ENCODE measurements around the gene BCR. TPM values are rescaled to one million over a fixed set of nuclear protein-coding genes. Genes with fewer than 3 reads are reported as not detected.

BCR gene
- total RNA-seq, 1 experiment from 2014 or later, result 129 TPM

DNA sequence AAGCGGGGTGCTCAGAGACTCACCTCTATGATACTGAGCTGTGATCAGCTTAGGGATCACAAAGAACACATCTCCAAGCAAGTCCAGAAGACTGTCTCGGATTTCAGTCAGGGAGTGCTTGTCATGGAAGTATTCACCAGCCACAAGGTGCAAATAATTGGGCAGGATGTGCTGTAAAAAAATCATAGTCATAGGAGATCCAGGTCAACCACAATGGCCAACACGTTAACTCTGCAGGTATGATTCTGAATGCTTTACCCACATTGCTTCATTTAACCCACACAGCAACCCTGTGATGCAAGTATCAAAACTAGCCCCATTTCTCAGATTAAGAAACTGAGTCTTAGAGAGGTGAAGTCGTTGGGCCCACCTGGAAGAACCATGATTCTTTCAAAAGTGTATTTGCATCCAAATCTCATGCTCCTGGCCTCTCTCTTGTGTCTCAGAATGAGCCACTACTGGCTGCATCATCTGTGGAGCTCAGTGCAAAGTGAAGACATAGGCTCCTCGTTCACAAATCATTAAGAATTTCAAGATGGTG, 179.3 kb downstream of the BCR start:
- no peak overlapping the region for H3K4me3 Mint-ChIP-seq
- ChIA-PET POLR2A (no interaction called here), CTCF (interaction anchor here (0.9 kb wide), 1 partner anchor 26 kb away, joined by 4 read pairs; no protein-coding TSS in a partner anchor)
- no peak overlapping the region for H3K27ac Mint-ChIP-seq
- H3K27me3 Mint-ChIP-seq (ENCODE audit: low read depth), result peaks cover 97% of the 10 kb centered on the region
- TF ChIP-seq ZNF423 (CRISPR knock-in tag; IDR thresholded peaks at IDR 0.05) (no peak), EMX1 (CRISPR knock-in tag; IDR thresholded peaks at IDR 0.05) (no peak), ZNF232 (CRISPR knock-in tag; IDR thresholded peaks at IDR 0.05) (no peak), JAZF1 (CRISPR knock-in tag; IDR thresholded peaks at IDR 0.05) (no peak), NFE2L1 (CRISPR knock-in tag; IDR thresholded peaks at IDR 0.05) (no peak), SMAD4 (CRISPR knock-in tag; IDR thresholded peaks at IDR 0.05) (no peak), AR (CRISPR knock-in tag; IDR thresholded peaks at IDR 0.05) (no peak), USF1 (CRISPR knock-in tag; IDR thresholded peaks at IDR 0.05) (no peak), NR2C2 (CRISPR knock-in tag; IDR thresholded peaks at IDR 0.05) (no peak)
- TF ChIP-seq, protein P1, sequence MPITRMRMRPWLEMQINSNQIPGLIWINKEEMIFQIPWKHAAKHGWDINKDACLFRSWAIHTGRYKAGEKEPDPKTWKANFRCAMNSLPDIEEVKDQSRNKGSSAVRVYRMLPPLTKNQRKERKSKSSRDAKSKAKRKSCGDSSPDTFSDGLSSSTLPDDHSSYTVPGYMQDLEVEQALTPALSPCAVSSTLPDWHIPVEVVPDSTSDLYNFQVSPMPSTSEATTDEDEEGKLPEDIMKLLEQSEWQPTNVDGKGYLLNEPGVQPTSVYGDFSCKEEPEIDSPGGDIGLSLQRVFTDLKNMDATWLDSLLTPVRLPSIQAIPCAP (CRISPR knock-in tag; IDR thresholded peaks at IDR 0.05), result no peak
- TF ChIP-seq, protein P2, sequence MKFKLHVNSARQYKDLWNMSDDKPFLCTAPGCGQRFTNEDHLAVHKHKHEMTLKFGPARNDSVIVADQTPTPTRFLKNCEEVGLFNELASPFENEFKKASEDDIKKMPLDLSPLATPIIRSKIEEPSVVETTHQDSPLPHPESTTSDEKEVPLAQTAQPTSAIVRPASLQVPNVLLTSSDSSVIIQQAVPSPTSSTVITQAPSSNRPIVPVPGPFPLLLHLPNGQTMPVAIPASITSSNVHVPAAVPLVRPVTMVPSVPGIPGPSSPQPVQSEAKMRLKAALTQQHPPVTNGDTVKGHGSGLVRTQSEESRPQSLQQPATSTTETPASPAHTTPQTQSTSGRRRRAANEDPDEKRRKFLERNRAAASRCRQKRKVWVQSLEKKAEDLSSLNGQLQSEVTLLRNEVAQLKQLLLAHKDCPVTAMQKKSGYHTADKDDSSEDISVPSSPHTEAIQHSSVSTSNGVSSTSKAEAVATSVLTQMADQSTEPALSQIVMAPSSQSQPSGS (CRISPR knock-in tag; IDR thresholded peaks at IDR 0.05; ENCODE audit: borderline replicate concordance, low read depth), result no peak
- ATAC-seq, result no peak
- no peaks in the 10 kb centered on the region for H3K36me3 Mint-ChIP-seq
- DNase-seq (ENCODE audit: low spot score), result no peak
- 0 out of 2 replicates have a peak, but pooled peaks cover 4% of the 10 kb centered on the region for H3K9me3 Mint-ChIP-seq
- no peaks in the 10 kb centered on the region for H3K4me1 Mint-ChIP-seq

- DNase-seq (ENCODE audit: low spot score) (no peak), ATAC-seq (no peak)
- H3K9me3 Mint-ChIP-seq, result peaks cover 5% of the 10 kb centered on the region; the same call in 1 of the 2 replicates
- ChIA-PET POLR2A (no interaction called here), CTCF (interaction anchor here (0.7 to 1.1 kb wide), 2 partner anchors 24 to 120 kb away, joined by 3 to 5 read pairs; no protein-coding TSS in a partner anchor)
- peaks cover 7% of the 10 kb centered on the region for H3K4me1 Mint-ChIP-seq
- no peak overlapping the region for H3K27ac Mint-ChIP-seq
- no peaks in the 10 kb centered on the region for H3K36me3 Mint-ChIP-seq
- H3K27me3 Mint-ChIP-seq (ENCODE audit: low read depth), result peaks cover 99% of the 10 kb centered on the region
- no peak overlapping the region for H3K4me3 Mint-ChIP-seq
- TF ChIP-seq, protein P3, sequence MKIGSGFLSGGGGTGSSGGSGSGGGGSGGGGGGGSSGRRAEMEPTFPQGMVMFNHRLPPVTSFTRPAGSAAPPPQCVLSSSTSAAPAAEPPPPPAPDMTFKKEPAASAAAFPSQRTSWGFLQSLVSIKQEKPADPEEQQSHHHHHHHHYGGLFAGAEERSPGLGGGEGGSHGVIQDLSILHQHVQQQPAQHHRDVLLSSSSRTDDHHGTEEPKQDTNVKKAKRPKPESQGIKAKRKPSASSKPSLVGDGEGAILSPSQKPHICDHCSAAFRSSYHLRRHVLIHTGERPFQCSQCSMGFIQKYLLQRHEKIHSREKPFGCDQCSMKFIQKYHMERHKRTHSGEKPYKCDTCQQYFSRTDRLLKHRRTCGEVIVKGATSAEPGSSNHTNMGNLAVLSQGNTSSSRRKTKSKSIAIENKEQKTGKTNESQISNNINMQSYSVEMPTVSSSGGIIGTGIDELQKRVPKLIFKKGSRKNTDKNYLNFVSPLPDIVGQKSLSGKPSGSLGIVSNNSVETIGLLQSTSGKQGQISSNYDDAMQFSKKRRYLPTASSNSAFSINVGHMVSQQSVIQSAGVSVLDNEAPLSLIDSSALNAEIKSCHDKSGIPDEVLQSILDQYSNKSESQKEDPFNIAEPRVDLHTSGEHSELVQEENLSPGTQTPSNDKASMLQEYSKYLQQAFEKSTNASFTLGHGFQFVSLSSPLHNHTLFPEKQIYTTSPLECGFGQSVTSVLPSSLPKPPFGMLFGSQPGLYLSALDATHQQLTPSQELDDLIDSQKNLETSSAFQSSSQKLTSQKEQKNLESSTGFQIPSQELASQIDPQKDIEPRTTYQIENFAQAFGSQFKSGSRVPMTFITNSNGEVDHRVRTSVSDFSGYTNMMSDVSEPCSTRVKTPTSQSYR (CRISPR knock-in tag; IDR thresholded peaks at IDR 0.05), result no peak
- TF ChIP-seq JUN (CRISPR knock-in tag; IDR thresholded peaks at IDR 0.05) (no peak), ZNF121 (CRISPR knock-in tag; IDR thresholded peaks at IDR 0.05) (no peak), CREM (CRISPR knock-in tag; IDR thresholded peaks at IDR 0.05) (no peak), ZBTB43 (CRISPR knock-in tag; IDR thresholded peaks at IDR 0.05) (no peak), ESRRA (CRISPR knock-in tag; IDR thresholded peaks at IDR 0.05; ENCODE audit: borderline replicate concordance) (no peak), JAZF1 (CRISPR knock-in tag; IDR thresholded peaks at IDR 0.05) (no peak), SOX15 (CRISPR knock-in tag; IDR thresholded peaks at IDR 0.05) (no peak), NR1H2 (CRISPR knock-in tag; IDR thresholded peaks at IDR 0.05) (no peak), ZSCAN18 (CRISPR knock-in tag; IDR thresholded peaks at IDR 0.05) (no peak)
- TF ChIP-seq, protein P4, sequence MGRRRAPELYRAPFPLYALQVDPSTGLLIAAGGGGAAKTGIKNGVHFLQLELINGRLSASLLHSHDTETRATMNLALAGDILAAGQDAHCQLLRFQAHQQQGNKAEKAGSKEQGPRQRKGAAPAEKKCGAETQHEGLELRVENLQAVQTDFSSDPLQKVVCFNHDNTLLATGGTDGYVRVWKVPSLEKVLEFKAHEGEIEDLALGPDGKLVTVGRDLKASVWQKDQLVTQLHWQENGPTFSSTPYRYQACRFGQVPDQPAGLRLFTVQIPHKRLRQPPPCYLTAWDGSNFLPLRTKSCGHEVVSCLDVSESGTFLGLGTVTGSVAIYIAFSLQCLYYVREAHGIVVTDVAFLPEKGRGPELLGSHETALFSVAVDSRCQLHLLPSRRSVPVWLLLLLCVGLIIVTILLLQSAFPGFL (CRISPR knock-in tag; IDR thresholded peaks at IDR 0.05; ENCODE audit: borderline replicate concordance), result no peak
Measured at GRCh38 chr22:23361676-23362075, 181.4 kb downstream of the BCR start.

Measured in WTC11 (cell line).